Bone marrow (tissue), 2 donors: Measurements from ENCODE around the gene ST3GAL2.

Source experiments
- DNase-seq, 2 donors: peaks; one replicate each; lab custom pipeline; 2025; lab: John Stamatoyannopoulos, UW

The ST3GAL2 gene

GRCh38 chr16:70437582-70438557, 1.0 kb downstream of the ST3GAL2 start:
- DNase-seq, result peak in 1 of 2 donors; percentile 14

DNA sequence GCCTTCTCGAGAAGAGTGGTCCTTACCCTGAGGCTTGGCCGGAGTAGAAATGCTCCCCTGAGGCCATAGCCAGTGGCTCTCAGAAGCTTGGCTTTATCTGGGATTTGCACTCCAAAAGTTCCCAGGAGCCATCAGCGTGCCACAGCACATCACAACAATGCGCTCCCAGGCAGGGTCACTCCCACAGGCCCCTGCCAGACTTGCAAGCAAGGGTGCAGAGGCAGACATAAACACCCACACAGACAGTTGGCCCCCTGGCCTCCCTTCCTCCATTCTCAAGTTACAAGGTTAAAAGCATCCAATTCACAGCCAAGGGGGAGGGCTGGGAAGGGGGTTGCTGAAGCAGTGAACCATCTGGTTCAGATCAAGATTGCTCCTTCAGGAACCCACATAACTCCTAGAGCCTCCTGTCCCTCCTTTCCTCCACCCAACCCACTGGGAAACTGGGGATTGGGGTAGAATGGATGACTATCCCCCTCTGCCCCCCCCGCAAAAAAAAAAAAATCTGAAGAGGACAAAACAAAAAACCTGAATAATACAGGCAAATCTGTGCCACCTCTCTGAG, 1.8 kb downstream of the ST3GAL2 start:
- DNase-seq, result no peak

DNA sequence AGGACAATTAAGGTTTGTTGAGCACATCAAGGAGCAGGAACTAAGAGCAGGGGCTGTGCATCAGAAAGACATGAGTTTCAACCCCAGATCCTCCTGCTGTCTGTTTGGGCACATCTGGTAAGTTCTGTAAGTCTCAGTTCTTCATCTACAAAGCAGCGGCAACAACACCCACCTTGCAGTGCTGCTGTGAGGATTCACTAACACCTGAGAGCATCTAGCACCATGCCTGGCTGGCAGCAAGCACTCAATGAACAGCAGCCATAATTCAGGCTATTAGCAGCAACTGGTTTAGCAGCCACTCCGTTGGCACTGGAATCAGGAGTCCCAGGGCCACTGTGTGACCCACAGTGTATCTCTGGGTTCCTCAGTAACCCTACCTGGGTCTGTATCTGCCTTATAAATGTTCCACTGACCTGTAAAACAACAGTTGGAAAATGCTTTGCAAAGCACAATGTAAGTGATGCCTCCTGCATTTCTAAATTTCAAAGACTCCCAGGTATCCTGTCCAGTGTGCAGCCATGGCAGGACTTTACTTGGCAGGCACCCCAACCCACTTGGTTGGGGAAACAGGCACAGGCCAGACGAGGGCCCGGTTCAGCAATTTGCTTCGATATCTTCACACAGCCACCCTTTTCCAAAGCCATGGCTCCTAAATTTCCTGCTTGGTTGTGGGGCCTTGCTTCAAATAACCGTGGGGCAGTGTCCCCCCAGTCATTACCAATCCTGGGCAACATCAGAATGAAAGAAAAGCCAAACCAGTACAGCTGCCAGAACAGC, 4.2 kb downstream of the ST3GAL2 start:
- no peak for DNase-seq

DNA sequence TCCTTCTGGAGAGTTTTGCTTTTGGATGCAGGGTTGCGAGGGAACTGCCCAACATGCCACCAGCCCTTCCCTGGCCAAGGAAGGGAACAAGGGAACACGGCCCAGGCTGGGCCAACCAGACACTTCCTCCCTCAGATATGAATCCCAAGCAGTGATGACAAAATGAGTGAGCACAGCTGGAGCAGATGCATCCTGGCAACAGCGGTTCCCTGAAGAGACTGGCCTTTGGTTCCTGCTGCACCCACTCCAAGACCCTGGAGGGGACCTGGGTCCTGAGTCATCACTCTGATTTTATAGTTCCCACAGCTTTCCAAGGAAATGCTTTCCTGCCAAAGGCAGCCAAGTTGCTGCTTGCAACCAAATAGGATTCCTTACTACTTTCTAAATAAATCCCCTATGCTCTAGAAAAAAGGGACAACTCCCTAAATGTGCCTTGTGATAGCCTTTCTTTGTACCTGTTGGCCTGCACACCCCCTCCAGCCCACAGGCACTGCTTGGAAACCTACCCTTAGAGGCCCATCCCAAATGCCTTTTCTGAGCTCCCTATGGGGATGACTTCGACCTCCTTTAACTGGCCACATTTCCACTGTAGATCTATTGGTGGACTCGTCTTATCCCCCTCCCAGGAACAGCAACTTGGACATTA, 5.3 kb downstream of the ST3GAL2 start:
- peak in 1 of 2 donors; percentile 41 for DNase-seq

- DNase-seq, result no peak
Measured at GRCh38 chr16:70432723-70433457, 6.0 kb downstream of the ST3GAL2 start.

GRCh38 chr16:70432356-70432722, 6.6 kb downstream of the ST3GAL2 start:
- no peak for DNase-seq

DNA sequence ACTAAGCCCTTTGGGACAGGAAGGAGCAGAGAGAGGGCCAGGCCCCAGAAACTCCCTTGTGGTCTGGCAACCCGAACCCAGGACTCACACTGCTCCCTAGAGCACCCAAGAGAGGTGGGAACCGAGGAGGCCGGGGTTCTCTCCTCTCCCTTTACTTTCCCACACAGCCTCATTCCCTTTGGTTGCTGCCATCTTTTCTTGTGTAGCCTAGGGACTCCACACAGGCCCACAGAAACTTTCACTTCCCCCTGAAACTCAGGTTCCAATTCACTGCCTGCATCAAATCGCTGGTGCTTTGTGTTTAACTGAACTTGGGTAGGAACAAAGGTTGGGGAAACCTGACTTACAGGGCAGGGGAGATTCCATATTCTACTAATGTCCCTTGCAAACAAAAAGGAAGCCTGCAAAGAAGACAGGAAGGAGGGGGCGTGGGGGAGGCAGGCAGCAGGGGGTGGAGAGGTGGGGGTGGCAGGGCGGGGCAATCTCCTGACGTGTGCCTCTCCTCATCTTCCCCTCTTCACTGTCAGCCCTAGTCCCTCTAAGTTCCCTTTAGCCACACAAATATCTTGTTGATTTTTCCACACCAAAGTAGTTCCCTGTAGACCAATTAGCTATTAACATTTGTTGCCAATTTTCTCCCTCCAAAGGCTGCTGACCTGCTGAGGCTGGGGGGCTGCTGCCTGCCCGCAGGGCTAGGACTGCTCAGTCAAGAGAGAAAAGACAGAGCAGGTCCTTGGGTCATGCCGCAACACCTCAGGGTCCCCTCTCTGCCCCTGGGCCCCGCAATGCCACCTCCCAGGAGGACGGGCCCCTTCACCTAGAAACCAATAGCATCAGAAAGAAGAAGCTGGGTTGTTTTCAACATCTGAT, 8.0 kb downstream of the ST3GAL2 start:
- peak; percentile 61 to 94 for DNase-seq

DNA sequence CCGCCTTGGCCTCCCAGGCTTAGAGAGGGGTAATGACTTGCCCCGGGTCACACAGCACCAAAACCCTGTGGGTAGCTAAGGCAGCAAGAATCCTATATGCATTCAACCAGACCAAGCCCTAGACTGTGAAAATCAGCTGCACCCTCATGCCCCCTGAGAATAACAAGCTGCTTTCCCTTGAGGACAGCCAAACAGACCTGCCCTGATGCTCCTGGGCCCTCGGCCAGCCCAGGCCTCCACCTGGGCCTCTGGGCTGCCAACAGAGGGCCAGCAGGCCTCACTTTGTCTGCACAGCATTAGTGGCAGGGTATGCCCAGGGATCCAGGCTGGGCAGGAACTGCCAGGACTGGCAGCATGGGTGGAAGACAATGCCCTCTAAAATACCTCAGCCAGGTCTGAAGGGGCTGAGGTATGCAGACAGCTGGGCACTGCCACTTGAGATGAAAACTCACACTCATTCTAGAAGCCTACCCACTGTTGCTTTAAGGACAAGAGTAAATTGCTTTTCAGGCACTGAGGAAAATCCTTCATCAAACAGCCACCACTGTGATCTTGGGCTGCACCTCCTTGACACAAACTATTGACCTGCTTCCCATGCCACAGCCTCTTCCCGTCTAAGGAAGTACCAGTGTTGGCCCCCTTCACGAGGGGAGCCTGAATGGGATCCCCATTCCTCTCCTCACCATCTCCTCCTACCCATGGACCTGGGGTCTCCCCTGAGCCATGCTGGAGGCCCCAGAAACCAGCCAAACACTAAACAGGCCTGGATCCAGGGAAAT, 8.8 kb downstream of the ST3GAL2 start:
- DNase-seq, result no peak

DNA sequence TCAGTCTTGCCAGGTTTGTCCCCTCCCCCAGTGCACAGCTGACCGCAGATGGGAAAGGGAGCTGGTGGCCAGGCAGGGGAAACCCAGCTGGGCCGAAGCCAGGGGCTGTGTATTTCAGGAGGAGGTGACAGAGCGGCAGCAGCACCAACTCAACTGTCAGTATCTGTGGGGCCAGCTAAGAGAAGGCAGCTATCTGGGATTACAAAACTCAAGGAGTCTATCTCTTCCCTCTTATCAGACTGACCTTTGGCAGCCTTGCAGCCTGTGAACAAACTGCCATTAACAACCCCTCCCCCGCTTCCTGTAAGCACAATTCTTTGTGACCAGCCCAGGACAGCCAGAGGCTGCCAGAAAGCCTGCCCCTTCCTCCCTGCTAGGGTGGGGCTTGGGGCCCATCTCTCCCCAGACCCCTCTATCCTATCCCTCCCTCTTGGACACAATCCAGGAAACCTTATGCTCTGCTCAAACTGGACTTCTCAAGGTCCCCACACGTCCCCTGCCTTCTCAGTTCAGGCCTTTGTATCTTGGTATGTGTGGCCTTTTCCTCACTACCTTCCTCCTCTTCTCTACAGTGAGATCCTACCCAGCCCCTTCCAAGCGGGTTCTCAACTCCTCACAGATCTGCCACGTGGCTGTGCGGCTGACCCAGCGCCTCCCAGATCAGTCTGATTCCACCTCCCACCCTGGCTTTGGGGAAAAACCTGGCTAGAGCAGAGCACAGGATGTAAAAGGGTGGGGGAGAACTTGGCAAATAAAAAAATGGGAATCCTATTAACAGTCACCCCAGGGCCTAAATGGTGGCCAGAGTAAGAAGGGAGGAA, 10.5 kb downstream of the ST3GAL2 start:
- DNase-seq, result peak; percentile 71 to 87

DNA sequence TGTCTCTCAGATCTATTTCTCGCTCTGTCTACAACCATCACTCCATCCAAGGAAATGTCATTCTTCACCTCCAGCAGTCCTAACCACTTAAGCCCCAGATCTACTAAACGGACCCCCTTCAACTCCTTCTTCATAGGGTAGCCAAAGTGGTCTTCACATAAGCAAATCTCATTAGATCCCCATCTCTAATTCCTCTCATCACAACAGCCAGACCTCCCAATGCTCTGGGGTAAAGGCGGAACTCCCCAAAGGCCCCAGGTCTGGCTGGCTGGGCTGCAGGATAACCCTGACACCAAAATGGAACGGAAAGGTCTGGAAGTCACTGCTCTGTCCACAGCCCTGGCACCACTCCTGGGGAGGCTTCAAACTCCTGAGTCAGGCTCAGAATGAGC, 11.1 kb downstream of the ST3GAL2 start:
- DNase-seq, result no peak

- DNase-seq, result no peak
Measured at GRCh38 chr16:70422543-70422942, 16.4 kb downstream of the ST3GAL2 start.

GRCh38 chr16:70421473-70422311, 17.2 kb downstream of the ST3GAL2 start:
- DNase-seq, result no peak

DNA sequence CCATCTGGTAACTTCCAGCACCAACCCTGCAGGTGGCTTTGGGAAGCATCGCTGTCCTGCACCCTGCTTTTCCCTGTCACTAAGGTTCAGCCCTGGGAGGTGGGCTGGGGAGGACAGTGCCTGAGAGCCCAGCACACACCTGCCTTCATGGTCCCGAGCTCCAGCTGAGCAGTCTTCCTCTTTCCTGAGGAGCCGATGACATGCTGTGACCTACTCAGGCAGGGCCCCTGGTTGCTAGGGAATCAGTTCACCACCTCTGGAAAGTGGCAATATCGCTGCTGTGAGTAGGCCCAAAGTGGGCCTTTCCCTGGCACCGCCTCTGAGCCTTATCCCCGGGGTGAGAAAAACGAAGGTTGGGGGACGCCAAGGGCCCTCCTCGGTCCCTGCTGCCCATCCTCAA, 17.9 kb downstream of the ST3GAL2 start:
- no peak for DNase-seq

- no peak for DNase-seq
Measured at GRCh38 chr16:70419384-70420327, 19.2 kb downstream of the ST3GAL2 start.

GRCh38 chr16:70418993-70419318, 19.9 kb downstream of the ST3GAL2 start:
- no peak for DNase-seq

- DNase-seq, result no peak
Measured at GRCh38 chr16:70418274-70418992, 20.5 kb downstream of the ST3GAL2 start.
